ENCODE measurements around the gene TCEA3. TPM values are rescaled to one million over a fixed set of nuclear protein-coding genes. Genes with fewer than 3 reads are reported as not detected.

TCEA3 gene
- total and polyA plus RNA-seq, 2 experiments from 2014 or later: not detected

- Histone ChIP-seq H3F3A (replicated peaks; ENCODE audit: low read depth) (0 out of 2 replicates have a peak, but pooled peaks cover 7% of the 10 kb centered on the region), H3K4me3 (no peak overlapping the region), H4K20me1 (replicated peaks; ENCODE audit: insufficient read depth) (peaks cover 16% of the 10 kb centered on the region), H3K4me1 (ENCODE audit: insufficient read depth) (peaks cover 4% of the 10 kb centered on the region; the same call in 1 of the 2 replicates), H3K9me2 (ENCODE audit: insufficient read depth) (no peaks in the 10 kb centered on the region), H3K79me2 (replicated peaks; ENCODE audit: insufficient read depth) (no peaks in the 10 kb centered on the region), H3K27me3 (ENCODE audit: insufficient read depth) (peaks cover 70% of the 10 kb centered on the region), H3K27ac (ENCODE audit: low read depth) (no peak overlapping the region), H3K4me2 (no peak overlapping the region), H3K36me3 (ENCODE audit: insufficient read depth) (no peaks in the 10 kb centered on the region), H2AFZ (no peak overlapping the region)
- TF ChIP-seq NANOG (IDR thresholded peaks at IDR 0.05; ENCODE audit: borderline replicate concordance) (no peak), ETS1 (IDR thresholded peaks at IDR 0.05) (no peak), EZH2 (IDR thresholded peaks at IDR 0.05; ENCODE audit: low read depth, unreplicated experiment) (no peak), CTCF (conservative IDR thresholded peaks at IDR 0.05; ENCODE audit: low read depth in 2 of 2) (no peak), ZNF331 (CRISPR knock-in tag; IDR thresholded peaks at IDR 0.05; ENCODE audit: low read depth) (no peak), POLR2AphosphoS5 (IDR thresholded peaks at IDR 0.05; ENCODE audit: low read depth) (no peak), ZNF114 (CRISPR knock-in tag; IDR thresholded peaks at IDR 0.05) (no peak), CREB1 (CRISPR knock-in tag; IDR thresholded peaks at IDR 0.05; ENCODE audit: low read depth) (no peak), STAT1 (IDR thresholded peaks at IDR 0.05; ENCODE audit: unreplicated experiment) (no peak), JUNB (IDR thresholded peaks at IDR 0.05; ENCODE audit: unreplicated experiment) (no peak), EZH2phosphoT487 (IDR thresholded peaks at IDR 0.05; ENCODE audit: unreplicated experiment) (no peak)
- TF ChIP-seq, protein P1, sequence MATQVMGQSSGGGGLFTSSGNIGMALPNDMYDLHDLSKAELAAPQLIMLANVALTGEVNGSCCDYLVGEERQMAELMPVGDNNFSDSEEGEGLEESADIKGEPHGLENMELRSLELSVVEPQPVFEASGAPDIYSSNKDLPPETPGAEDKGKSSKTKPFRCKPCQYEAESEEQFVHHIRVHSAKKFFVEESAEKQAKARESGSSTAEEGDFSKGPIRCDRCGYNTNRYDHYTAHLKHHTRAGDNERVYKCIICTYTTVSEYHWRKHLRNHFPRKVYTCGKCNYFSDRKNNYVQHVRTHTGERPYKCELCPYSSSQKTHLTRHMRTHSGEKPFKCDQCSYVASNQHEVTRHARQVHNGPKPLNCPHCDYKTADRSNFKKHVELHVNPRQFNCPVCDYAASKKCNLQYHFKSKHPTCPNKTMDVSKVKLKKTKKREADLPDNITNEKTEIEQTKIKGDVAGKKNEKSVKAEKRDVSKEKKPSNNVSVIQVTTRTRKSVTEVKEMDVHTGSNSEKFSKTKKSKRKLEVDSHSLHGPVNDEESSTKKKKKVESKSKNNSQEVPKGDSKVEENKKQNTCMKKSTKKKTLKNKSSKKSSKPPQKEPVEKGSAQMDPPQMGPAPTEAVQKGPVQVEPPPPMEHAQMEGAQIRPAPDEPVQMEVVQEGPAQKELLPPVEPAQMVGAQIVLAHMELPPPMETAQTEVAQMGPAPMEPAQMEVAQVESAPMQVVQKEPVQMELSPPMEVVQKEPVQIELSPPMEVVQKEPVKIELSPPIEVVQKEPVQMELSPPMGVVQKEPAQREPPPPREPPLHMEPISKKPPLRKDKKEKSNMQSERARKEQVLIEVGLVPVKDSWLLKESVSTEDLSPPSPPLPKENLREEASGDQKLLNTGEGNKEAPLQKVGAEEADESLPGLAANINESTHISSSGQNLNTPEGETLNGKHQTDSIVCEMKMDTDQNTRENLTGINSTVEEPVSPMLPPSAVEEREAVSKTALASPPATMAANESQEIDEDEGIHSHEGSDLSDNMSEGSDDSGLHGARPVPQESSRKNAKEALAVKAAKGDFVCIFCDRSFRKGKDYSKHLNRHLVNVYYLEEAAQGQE (IDR thresholded peaks at IDR 0.05; ENCODE audit: unreplicated experiment): no peak
- TF ChIP-seq, protein P2, sequence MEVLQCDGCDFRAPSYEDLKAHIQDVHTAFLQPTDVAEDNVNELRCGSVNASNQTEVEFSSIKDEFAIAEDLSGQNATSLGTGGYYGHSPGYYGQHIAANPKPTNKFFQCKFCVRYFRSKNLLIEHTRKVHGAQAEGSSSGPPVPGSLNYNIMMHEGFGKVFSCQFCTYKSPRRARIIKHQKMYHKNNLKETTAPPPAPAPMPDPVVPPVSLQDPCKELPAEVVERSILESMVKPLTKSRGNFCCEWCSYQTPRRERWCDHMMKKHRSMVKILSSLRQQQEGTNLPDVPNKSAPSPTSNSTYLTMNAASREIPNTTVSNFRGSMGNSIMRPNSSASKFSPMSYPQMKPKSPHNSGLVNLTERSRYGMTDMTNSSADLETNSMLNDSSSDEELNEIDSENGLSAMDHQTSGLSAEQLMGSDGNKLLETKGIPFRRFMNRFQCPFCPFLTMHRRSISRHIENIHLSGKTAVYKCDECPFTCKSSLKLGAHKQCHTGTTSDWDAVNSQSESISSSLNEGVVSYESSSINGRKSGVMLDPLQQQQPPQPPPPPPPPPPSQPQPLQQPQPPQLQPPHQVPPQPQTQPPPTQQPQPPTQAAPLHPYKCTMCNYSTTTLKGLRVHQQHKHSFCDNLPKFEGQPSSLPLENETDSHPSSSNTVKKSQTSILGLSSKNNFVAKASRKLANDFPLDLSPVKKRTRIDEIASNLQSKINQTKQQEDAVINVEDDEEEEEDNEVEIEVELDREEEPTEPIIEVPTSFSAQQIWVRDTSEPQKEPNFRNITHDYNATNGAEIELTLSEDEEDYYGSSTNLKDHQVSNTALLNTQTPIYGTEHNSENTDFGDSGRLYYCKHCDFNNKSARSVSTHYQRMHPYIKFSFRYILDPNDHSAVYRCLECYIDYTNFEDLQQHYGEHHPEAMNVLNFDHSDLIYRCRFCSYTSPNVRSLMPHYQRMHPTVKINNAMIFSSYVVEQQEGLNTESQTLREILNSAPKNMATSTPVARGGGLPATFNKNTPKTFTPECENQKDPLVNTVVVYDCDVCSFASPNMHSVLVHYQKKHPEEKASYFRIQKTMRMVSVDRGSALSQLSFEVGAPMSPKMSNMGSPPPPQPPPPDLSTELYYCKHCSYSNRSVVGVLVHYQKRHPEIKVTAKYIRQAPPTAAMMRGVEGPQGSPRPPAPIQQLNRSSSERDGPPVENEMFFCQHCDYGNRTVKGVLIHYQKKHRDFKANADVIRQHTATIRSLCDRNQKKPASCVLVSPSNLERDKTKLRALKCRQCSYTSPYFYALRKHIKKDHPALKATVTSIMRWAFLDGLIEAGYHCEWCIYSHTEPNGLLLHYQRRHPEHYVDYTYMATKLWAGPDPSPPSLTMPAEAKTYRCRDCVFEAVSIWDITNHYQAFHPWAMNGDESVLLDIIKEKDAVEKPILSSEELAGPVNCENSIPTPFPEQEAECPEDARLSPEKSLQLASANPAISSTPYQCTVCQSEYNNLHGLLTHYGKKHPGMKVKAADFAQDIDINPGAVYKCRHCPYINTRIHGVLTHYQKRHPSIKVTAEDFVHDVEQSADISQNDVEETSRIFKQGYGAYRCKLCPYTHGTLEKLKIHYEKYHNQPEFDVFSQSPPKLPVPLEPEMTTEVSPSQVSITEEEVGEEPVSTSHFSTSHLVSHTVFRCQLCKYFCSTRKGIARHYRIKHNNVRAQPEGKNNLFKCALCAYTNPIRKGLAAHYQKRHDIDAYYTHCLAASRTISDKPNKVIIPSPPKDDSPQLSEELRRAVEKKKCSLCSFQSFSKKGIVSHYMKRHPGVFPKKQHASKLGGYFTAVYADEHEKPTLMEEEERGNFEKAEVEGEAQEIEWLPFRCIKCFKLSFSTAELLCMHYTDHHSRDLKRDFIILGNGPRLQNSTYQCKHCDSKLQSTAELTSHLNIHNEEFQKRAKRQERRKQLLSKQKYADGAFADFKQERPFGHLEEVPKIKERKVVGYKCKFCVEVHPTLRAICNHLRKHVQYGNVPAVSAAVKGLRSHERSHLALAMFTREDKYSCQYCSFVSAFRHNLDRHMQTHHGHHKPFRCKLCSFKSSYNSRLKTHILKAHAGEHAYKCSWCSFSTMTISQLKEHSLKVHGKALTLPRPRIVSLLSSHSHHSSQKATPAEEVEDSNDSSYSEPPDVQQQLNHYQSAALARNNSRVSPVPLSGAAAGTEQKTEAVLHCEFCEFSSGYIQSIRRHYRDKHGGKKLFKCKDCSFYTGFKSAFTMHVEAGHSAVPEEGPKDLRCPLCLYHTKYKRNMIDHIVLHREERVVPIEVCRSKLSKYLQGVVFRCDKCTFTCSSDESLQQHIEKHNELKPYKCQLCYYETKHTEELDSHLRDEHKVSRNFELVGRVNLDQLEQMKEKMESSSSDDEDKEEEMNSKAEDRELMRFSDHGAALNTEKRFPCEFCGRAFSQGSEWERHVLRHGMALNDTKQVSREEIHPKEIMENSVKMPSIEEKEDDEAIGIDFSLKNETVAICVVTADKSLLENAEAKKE (CRISPR knock-in tag; IDR thresholded peaks at IDR 0.05): no peak
- peaks cover 8% of the 10 kb centered on the region for H3K4me1 Mint-ChIP-seq
- no peak overlapping the region for H3K4me3 Mint-ChIP-seq
- H3K36me3 Mint-ChIP-seq (ENCODE audit: low read depth): peaks cover 22% of the 10 kb centered on the region
- no peaks in the 10 kb centered on the region for H3K9me3 Mint-ChIP-seq
- peaks cover 62% of the 10 kb centered on the region for H3K27me3 Mint-ChIP-seq (ENCODE audit: insufficient read depth, low read depth, poor library complexity)
- ATAC-seq: no peak
- H3K27ac Mint-ChIP-seq: no peak overlapping the region
- no peak for DNase-seq (ENCODE audit: low spot score)
Observed at GRCh38 chr1:23426828-23427227, 2.3 kb upstream of the TCEA3 start.
